GM21825 (cell line): ENCODE results near the gene CEACAM1.
"Not testable (repeated sequence)": the region's sequence is repeated elsewhere in the genome, so short reads cannot be mapped to it uniquely, and the experiment has no call there.

Experiments
- ATAC-seq: cut with Tn5 transposase; IDR thresholded peaks from one replicate; pipeline ENCODE4 v1.9.1; 2021; ENCODE audit warnings: mild to moderate bottlenecking, moderate library complexity; ENCODE audit not compliant: unreplicated experiment

Gene CEACAM1

DNA sequence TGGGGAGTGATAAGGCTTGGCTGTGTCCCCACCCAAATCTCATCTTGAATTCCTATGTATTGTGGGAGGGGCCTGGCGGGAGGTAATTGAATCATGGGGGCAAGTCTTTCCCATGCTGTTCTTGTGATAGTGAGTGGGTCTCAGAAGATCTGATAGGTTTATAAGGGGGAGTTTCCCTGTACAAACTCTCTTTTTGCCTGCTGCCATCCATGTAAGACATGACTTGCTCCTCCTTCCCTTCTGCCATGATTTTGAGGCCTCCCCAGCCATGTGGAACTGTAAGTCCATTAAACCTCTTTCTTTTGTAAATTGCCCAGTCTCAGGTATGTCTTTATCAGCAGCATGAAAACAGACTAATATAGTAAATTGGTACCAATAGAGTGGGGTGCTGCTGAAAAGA, 20.8 kb upstream of the CEACAM1 start:
- ATAC-seq: not testable (repeated sequence)

DNA sequence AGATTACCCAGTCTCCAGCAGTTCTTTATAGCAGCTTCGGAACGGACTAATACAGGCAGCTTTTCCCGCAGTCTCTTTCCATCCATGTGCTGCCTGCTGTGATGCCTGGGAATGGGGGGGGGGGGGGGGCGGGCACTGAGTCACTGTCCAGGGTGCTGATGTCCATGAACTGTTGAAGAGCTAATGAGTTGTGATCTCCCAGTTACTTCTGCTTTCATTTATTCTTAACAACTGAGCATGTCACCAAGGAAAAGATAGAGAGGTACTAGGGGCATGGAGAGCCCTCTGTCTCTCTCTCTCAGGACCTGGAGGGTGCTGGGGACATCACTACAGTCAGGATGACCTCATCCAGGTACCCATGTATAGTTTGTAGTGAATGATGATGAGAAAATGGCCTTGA, 20.3 kb upstream of the CEACAM1 start:
- no peak for ATAC-seq

DNA sequence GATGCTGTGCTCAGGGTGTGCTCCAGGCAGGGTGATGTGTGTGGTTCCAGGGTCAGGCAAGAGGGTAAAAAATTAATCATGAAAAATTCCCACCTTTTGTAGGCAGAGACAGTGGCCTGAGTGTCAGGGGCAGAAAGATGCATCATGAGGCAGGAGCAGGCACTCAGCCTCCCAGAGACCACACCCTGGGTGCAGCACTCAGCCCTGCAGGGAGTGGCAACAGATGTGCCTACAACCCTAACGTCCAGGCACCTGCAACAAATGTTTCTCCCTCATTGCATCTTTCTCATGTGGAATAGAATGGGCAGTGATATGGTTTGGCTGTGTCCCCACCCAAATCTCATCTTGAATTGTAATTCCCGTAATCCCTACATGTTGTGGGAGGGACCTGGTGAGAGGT, 19.6 kb upstream of the CEACAM1 start:
- ATAC-seq: no peak

DNA sequence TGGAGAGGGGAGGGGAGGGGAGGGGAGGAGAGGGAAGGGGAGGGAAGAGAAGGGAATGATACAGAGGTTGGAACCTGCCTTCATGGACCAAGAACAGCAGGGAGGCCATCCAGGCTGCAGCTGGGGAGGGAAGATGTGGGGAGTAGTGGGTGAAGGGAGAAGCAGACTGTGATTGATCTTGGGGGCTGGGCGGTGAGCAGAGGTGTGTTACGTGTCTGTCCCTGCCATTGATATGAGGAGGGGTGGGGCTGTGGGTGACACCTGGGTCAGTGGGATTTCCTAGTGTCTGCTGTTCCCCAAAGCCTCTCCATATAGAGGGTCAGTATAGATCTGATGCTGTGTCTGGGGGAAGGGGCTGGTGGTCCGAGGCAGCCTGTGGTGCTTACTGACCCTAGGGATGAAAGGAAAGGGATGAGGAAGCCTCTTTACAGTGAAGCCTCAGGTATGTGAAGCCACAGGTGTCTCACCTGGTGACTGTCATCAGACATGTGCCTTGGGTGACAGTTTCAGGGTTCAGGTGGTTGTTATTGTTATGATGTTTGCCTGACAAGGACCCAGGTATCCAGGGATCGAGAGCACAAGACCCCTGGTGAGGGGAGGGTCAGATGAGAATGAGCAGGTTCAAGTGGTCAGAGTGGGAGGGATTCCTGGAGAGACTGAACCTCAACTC, 18.7 kb upstream of the CEACAM1 start:
- ATAC-seq: no peak

DNA sequence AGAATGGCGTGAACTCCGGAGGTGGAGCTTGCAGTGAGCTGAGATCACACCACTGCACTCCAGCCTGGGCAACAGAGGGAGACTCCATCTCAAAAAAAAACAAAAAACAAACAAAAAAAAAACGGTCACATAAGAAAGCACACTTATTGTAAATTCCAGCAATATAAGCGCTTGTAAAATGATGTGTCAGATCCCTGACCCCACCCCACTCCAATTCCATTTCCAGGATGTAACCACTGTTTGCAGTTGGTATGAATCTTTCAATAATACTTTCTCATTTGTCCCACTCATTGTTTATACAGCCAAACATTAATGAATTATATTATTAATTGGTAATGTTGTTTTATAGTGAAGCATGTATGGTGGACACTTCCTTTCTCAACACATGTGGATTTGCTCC, 15.9 kb upstream of the CEACAM1 start:
- ATAC-seq: no peak

DNA sequence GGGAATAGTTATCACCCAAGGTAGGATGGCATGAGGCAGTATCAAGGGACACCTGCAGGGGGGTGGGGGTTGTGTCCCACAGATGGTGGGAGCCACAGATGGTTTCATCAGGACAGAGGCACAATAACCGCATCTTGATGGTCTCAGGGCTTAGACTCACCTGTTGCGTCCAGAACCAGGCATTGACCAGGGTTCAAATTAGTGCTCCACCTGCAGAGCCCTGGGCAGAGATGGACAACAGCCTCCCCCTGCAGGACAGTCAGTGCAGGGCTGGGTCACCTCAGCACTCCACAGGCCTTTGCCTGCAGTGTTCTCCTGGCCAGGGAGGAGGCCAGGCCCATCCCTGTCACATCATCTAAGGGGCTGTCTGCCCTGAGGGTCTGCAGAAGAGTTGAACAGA, 14.5 kb upstream of the CEACAM1 start:
- ATAC-seq: no peak

DNA sequence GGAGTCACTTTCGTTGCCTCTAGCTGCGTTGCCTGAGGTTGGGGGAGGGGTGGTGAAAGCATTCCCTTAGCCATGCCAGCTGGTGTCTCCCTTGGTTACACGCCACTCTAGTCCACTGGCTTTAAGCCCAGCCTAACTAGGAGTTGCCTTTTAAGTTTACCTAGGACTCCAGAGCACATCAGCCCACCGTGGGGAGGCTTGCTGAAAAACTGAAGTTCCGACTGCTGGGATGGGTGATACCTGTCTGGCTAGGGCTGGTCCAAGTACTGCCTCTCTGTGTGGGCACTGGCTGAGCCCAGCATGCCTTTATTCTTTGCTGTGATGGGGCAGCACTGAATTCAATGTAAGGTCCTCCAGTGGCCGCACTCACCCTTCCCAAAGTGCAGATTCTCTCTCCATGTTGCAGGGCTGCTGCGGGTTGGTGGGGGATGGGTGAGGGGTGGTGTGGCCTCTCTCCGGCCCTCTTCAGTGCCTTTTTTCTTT, 11.8 kb upstream of the CEACAM1 start:
- no peak for ATAC-seq

DNA sequence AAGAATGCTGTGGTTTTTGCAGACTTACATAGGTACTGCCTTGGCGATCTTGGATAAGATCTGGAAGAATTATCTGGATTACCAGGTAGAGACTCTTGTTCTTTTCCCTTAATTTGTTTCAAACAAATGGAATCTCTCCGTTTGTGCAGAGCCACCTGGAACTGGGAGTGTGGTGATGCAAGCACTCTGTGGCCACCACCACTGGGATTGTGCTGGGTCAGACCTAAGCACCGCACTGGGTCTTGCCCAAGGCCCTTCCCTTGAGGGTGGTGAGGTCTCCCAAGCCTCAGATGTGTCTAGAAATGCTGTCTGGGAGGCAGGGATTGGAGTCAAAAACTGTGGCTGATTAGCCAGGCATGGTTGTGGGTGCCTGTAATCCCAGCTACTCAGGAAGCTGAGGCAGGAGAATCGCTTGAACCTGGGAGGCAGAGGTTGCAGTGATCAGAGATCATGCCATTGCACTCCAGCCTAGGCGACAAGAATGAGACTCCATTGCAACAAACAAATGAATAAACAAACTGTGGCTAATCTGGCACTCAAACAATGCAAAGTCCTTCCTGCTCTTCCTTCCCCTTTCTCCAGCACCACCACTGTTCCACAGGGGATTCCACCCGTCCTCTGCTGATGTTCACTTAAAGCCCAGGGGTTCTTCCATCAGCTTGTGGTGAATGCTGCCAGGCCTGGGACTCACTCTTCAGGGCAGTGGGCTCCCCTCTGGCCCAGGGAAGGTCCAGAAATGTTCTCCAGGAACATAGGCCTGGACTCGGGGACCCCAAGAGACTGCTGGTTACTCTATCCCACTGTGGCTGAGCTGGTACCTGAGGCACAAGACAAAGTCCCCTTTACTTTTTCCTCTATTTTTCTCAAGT, 10.8 kb upstream of the CEACAM1 start:
- ATAC-seq: no peak

DNA sequence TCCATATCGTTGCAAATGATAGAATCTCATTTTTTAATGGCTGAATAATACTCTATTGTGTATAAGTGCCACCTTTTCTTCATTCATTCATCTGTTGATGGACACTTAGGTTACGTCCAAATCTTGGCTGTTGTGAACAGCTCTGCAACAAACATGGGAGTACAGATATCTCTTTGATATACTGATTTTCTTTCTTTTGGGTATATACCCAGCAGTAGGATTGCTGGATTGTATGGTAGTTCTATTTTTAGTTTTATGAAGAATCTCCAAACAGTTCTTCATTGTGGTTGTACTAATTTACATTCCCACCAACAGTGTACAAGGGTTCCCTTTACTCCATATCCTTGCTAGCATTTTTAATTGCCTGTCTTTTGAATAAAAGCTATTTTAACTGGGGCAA, 7.0 kb upstream of the CEACAM1 start:
- ATAC-seq: not testable (repeated sequence)

DNA sequence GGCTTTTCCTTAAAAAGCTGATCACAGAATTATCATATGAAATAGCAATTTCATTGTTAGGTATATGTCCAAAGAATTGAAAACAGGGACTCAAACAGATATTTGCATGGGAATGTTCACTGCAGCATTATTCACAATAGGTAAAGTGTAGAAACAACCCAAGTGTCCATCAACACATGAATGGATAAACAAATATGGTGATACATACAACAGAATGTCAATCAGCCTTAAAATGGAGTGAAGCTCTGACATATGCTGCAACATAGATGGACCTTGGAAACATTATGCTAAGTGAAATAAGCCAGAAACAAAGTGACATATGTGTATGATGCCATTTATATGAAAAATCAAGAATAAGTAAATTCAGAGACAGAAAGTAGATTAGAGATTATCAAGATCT, 6.1 kb upstream of the CEACAM1 start:
- ATAC-seq: no peak

DNA sequence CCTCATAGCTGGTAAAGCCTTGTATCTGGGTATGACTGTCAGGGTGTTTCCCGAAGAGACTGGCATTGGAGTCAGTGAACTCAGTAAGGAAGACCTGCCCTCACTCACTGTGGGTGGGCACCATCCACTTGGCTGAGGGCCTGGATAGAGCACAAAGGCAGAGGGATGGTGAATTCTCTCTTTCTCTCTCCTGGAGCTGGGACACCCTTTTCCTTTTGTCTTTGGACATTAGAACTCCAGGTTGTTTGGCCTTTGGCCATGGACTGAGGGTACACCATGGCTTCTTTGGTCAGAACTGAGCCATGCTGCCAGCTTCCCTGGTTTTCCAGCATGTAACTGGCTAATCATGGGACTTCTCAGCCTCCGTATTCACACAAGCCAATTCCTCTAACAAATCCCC, 4.6 kb upstream of the CEACAM1 start:
- no peak for ATAC-seq

DNA sequence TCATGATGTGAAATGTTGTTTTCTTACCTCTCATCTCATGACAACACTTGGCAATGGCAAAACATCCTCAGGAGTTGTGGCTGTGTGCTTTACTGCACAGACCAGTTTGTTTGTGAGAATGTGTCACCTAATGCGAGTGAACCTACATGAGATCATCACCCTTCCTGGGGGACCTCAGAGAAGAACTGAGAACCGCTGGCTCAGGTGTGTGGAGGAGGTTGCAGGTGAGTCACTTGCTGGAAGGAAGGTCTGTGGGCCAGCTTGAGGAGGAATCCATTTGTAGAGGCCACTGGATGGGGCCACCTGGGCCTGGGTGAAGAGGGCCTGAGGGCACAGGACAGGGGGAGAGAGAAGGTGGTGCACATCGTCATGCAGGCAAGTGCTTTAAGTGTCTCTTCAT, 3.0 kb upstream of the CEACAM1 start:
- ATAC-seq: no peak

DNA sequence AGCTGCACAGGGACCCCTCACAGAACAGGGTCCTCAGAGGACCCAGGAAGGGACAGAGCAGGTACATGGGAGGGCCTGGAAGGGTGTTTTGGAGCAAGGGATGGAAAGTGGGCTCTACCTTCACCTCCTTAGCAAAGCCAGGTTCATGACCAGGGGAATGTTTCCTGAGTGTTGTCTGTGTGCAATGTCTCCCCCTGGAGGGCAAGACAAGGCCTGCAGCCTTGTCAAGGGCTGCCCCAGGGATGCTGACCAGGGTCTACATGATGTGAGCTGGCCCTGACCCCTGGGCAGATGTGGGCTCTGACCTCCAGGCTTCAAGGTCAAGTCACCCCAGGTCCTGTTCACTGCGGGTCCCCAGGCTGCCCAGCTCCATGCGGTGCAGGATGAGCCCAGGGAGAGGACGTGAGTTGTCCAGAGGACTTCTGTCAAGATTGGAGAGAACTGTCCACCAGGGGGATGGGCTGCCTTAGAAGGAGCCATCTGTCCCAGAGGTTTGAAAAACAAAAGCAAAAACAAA, 1.0 kb upstream of the CEACAM1 start:
- ATAC-seq: no peak

DNA sequence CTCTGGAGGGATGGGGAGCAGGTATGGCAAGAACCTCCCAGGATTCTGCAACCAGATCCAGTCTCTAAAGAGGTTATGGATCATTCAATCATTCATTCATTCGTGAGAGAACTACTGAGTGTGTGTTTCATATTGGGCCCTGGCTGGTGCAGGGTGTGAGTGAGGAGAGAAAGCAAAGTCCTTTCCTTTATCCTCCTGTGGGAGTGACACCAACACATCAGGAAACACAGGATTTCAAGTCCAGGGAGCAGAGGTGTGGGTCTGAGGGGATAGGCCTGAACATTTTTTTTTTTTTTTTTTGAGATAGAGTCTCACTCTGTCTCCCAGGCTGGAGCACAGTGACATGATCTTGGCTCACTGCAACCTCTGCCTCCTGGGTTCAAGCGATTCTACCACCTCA, 3.3 kb downstream of the CEACAM1 start:
- no peak for ATAC-seq

DNA sequence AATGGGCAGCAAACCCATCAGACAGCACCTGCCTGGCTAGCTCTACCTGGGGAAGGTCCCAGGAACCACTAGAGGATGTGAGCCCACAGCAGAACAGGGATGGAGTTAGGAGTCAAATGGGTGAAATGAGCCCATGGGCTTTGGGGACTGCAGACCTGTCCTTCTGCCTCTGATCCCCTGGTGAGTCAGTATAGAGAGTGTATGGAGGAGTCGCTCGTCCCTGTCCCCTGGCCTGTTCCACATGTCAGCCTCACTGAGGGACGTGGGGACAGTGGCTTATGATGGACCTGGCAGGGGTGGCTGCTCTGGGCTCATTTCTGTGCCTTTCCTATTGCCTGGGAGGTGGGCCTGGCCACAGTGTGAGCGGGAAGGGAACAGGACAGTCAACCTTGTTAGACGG, 4.0 kb downstream of the CEACAM1 start:
- ATAC-seq: no peak

DNA sequence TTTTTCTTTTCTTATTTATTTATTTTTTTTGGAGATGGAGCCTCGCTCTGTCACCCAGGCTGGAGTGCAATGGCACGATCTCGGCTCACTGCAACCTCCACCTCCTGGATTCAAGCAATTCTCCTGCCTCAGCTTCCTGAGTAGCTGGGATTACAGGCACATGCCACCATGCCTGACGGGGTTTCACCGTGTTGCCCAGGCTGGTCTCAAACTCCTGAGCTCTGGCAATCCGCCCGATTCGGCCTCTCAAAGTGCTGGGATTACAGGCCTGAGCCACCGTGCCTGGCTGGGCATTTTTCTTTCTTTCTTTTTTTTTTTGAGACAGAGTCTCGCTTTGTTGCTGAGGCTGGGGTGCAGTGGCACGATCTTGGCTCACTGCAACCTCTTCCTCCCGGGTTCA, 6.0 kb downstream of the CEACAM1 start:
- ATAC-seq: not testable (repeated sequence)

DNA sequence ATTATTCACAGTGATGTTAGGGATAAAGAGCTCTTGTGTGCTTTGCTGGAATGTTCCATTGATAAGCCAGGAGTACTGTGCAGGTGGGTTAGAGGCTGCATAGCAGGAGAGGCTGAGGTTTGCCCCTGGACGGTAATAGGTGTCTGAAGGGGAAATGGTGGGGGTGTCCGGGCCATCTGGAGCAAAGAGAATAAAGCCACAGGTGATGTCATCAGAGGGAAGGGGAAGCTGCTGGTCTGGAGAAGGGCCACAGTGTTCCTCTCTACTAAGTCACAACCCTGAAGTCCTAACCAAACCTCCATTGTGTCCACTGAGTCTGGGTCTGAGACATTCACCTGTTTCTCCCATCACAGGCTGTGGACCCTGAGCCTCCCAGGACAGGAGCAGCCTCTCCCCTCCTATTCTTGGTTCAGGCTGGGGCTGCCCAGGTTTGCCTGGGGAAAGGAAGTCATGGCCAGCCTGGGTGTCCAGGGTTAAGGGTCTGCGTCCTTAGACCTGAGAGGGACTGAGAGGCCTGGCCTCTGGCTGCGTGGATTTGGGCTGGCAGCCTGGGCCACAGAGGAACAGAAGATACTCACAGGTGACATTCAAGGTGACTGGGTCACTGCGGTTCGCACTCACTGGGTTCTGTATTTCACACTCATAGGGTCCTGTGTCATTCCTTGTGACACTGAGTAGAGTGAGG, 6.8 kb downstream of the CEACAM1 start:
- ATAC-seq: no peak

DNA sequence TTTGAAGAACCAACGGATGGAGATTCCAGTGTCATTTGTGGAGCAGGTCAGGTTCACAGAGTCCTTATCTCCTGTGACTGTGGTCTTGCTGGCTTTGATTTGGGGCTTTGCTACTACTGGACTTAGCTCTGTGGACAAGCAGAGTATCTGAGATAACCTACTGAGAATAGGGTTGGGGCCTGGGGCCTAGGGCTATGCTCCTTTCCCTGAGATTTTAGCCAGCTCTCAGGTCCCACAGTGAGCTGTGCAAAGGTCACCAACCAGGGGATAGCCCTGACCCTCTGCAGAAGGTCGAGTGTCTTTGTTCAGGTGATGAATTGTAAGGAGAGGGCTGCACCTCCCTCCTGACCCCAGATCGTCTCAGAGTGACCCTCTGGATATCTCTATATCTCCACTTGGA, 9.2 kb downstream of the CEACAM1 start:
- no peak for ATAC-seq

DNA sequence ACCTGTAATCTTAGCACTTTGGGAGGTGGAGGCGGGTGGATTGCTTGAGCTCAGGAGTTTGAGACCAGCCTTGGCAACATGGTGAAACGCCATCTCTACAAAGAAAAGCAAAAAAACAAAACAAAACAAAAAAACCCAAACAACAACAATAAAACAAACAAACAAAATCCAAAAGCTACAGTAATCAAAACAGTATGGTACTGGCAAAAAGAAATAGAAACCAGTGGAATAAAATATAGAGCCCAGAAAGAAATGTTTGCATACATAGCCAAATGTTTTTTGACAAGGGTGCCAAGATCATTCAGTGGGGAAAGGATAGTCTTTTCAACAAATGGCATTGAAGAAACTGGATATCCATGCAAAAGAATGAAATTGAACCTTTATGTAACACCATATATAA, 11.5 kb downstream of the CEACAM1 start:
- ATAC-seq: no peak

DNA sequence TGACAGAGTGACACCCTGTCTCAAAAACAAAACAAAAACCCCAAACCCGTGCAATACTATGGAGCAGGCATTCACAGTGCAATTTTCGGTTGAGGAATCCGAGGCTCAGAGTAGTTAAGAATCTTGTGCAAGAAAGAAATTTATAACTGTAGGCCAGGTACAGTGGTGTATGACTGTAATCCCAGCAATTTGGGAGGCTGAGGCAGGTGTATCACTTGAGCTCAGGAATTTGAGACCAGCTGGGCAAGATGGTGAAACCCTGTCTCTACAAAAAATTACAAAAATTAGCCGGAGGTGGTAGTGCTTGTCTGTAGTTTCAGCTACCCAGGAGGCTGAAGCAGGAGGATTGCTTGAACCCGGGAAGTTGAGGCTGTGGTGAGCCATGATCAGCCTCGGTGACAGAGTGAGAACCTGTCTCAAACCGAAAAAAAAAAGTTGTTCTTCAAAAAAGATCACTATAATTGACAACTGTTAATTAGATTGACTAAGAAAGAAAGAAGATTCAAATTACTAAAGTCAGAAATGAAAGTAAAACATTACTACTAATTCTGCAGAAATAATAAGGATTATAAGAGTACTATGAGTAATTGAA, 12.9 kb downstream of the CEACAM1 start:
- no peak for ATAC-seq

DNA sequence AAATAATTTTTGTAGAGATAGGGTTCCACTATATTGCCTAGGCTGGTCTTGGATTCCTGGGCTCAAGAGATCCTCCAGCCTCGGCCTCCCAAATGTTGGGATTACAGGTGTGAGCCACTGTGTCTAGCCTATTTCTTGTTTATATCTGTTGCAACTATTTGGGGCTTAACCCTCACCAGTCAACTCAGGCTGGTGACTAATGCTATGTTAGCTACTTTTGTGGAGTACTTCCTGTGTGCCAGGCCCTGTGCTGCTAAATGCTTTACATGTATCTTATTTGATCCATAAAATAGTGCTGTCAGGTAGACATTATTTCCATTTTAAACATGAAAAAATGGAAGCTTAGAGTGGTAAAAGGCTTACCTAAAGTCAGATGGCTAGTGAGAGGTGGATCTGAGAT, 13.8 kb downstream of the CEACAM1 start:
- no peak for ATAC-seq
